VCaP (cell line): Measurements from ENCODE around the gene FER1L5.

ENCODE experiments used
- H3K27ac ChIP-seq: fragments of 450-650 bp; 2 replicates; pipeline ENCODE4 v1.5.1; 2017
- TF ChIP-seq, protein P1 (sequence below): fragments of 450-650 bp; conservative IDR thresholded peaks from 2 replicates; pipeline ENCODE4 v1.5.1; 2017; ENCODE audit warnings: mild to moderate bottlenecking, moderate library complexity

The FER1L5 gene

DNA sequence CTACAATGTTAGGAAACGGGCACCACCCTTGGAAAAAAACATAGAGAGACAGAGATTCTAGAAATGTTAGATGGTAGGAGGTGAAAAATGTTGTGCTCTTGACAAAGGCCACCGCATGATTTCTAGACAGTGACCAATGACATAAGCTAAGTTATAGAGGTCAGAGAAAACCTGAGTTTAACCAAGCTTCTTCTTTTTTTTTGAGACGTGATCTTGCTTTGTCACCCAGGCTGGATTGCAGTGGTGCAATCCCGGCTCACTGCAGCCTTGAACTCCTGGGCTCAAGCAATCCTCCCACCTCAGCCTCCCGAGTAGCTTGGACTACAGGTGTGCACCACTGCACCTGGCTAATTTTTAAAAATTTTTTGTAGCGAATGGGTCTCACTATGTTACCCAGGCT, 13.0 kb downstream of the FER1L5 start:
- H3K27ac ChIP-seq: no peak overlapping the region
- TF ChIP-seq, protein P1, sequence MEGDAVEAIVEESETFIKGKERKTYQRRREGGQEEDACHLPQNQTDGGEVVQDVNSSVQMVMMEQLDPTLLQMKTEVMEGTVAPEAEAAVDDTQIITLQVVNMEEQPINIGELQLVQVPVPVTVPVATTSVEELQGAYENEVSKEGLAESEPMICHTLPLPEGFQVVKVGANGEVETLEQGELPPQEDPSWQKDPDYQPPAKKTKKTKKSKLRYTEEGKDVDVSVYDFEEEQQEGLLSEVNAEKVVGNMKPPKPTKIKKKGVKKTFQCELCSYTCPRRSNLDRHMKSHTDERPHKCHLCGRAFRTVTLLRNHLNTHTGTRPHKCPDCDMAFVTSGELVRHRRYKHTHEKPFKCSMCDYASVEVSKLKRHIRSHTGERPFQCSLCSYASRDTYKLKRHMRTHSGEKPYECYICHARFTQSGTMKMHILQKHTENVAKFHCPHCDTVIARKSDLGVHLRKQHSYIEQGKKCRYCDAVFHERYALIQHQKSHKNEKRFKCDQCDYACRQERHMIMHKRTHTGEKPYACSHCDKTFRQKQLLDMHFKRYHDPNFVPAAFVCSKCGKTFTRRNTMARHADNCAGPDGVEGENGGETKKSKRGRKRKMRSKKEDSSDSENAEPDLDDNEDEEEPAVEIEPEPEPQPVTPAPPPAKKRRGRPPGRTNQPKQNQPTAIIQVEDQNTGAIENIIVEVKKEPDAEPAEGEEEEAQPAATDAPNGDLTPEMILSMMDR: no peak

DNA sequence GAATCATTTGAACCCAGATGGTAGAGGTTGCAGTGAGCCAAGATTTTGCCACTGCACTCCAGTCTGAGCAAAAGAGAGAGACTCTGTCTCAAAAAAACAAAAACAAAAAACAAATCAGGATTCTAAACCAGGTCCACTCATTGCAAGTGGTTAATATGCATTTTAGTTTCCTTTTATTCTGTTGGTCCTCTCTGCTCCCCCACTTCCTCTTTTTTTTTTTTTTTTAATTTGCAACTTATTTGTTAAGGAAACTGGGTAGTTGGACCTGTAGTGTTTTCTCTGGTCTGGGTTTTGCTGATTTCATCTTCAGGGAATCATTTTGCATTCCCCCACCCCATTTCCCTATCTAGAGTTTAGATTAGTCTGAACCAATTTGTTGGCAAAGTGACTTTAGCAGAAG, 14.0 kb downstream of the FER1L5 start:
- TF ChIP-seq, protein P1: no peak
- no peak overlapping the region for H3K27ac ChIP-seq

DNA sequence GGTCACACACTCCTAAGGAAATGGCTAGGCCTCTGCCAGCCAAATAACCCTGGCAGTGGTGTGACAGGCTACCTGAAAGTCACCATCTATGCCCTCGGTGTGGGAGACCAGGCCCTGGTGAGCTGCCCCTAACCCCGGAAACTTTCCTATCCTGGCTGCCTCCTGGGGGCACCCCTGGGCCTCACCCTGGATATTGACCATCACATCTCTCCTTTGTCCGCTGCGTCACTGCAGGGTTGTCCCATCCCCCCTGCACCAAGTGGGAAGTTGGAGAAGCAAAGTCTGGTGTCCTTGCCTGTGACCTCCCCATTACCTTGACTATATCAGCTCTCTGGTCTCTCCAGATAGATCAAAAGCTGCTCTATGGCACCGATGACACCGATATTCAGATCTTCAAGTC, 18.8 kb downstream of the FER1L5 start:
- TF ChIP-seq, protein P1: no peak
- H3K27ac ChIP-seq: no peak overlapping the region

DNA sequence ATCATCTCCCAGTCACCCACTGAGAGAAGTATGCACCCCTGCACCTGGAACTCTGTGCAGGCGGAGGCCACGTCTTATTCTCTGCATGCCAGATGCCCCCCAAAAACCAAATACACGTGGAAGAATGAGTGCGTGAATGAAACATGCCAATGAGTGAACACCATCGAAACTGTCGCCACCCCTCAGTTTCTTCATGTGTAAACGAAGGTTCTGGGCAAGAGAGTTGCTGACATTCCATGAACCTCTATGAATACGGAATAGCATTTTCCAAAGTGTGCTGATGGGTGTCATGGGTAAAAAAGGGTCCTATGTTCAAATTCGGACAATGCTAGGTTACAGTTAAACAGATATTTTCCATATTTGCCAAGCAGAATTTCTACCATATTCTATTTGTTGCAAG, 19.8 kb downstream of the FER1L5 start:
- peak overlapping the region; percentile 50 for H3K27ac ChIP-seq
- TF ChIP-seq, protein P1: no peak

DNA sequence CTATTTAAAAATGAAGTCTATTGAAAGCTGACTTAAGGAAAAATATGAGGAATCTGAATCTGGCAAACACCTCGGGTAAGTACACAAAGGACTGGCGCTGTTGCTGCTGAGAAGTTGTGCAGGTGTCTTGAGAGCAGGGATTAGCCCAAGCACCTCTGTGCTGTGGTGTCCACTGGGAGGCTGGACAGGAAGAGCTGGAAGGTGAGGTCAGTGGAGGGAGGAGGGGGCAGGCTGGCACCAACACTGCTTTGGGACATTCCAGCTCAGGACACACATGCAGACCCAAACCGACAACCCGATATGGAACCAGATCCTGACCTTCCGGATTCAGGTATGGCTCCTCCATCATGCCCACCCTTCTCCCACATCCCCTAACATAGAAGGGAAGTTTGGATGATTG, 20.6 kb downstream of the FER1L5 start:
- peak overlapping the region; percentile 50 for H3K27ac ChIP-seq
- TF ChIP-seq, protein P1: 0 out of 2 replicates have a peak, but pooled peaks have one; percentile 14

DNA sequence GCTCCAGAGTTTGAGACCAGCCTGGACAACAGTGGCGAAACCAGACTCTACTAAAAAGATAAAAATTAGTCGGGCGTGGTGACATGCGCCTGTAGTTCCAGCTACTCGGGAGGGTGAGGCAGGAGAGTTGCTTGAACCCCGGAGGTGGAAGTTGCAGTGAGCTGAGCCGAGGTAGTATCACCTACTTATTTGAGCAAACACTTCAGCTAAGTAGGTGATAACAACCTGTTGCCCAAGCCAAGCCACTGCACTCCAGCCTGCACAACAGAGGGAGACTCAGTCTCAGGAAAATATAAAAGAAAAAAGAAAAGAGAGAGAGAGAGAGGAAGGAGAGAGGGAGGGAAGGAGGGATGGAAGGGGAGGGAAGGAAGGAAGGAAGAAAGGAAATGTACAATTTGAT, 21.3 kb downstream of the FER1L5 start:
- peak overlapping the region; percentile 50; the same call in 1 of the 2 replicates for H3K27ac ChIP-seq
- TF ChIP-seq, protein P1: no peak

DNA sequence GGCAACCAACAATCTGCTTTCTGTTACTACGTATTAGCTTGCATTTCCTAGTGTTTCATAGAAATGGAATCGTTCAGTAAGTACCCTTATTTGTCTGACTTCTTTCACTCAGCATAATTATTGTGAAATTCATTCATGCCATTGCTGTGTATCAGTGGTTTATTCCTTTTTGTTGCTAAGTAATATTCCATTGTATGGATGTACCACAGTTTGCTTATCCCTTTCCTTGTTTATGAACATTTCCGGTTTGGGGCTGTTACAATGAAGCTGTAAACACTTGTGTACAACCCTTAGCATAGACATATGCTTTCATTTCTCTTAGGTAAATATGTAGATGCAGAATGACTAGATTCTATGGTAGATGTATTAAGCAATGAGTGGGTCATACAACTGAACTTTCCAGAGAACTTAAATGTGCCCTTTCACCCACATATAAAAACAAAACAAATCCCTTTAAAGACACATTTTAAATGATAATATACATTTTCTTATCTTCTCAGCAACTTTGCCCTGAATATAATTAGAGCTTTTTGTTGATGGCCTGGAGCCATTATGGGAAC, 21.9 kb downstream of the FER1L5 start:
- no peak overlapping the region for H3K27ac ChIP-seq
- TF ChIP-seq, protein P1: no peak
